ENCODE measurements around the gene ZFPM1.

ZFPM1 gene

DNA sequence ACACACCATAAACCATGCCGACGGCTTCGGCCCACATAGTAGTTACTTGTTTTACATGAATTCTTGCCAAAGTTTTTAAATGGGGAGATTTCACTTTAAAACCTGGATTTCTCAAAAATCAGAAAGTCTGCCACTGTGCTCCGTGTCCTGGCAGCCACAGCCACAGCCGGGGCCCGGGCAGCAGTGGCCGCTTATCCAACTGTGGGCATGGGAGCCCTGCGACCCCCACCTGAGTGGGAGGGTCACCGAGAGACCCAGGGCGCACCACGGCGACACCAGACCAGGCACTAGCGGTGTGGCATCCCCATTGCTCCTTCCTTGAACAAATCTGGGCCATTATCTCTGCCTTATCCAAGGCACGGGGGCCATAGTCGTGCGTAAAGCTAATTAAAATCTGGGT, 40.3 kb upstream of the ZFPM1 start:
- no peak overlapping the region for H3K4me3 Mint-ChIP-seq
- H3K9me3 Mint-ChIP-seq = no peaks in the 10 kb centered on the region
- peak overlapping the region in 1 of 3 experiments; percentile 76 for H3K27ac Mint-ChIP-seq
- TF ChIP-seq, protein P1, sequence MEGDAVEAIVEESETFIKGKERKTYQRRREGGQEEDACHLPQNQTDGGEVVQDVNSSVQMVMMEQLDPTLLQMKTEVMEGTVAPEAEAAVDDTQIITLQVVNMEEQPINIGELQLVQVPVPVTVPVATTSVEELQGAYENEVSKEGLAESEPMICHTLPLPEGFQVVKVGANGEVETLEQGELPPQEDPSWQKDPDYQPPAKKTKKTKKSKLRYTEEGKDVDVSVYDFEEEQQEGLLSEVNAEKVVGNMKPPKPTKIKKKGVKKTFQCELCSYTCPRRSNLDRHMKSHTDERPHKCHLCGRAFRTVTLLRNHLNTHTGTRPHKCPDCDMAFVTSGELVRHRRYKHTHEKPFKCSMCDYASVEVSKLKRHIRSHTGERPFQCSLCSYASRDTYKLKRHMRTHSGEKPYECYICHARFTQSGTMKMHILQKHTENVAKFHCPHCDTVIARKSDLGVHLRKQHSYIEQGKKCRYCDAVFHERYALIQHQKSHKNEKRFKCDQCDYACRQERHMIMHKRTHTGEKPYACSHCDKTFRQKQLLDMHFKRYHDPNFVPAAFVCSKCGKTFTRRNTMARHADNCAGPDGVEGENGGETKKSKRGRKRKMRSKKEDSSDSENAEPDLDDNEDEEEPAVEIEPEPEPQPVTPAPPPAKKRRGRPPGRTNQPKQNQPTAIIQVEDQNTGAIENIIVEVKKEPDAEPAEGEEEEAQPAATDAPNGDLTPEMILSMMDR (IDR thresholded peaks at IDR 0.05; ENCODE audit: unreplicated experiment in 3 of 3) = no peak
- peaks cover 16% of the 10 kb centered on the region for H3K4me1 Mint-ChIP-seq
- no peaks in the 10 kb centered on the region for H3K27me3 Mint-ChIP-seq (ENCODE audit: low read depth)
- H3K36me3 Mint-ChIP-seq (ENCODE audit: low read depth) = no peaks in the 10 kb centered on the region

DNA sequence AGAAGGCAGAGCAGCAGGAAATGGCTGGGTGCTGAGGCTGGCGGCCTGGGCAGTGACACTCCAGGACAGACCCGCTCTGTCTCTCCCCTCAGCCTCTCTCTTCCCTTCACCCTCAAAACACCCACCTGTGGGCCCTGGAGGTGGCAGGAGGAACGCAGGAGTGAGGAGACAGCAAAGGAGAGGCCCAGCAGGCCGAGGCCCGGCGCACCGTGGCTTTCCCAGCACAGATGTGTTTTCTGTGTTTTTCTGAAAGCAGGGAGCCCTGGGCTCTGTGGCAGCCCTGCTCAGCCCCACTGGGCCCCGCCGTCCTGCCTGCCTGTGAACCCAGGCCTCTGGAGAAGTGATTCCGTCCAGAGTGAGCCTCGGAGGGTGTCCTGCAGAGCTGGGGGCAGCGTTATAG, 39.8 kb upstream of the ZFPM1 start:
- TF ChIP-seq, protein P1 (IDR thresholded peaks at IDR 0.05; ENCODE audit: unreplicated experiment in 3 of 3) = no peak
- Mint-ChIP-seq H3K27me3 (ENCODE audit: low read depth) (no peaks in the 10 kb centered on the region), H3K27ac (no peak overlapping the region), H3K36me3 (ENCODE audit: low read depth) (no peaks in the 10 kb centered on the region), H3K4me3 (no peak overlapping the region), H3K4me1 (peaks cover 11% of the 10 kb centered on the region), H3K9me3 (no peaks in the 10 kb centered on the region)

DNA sequence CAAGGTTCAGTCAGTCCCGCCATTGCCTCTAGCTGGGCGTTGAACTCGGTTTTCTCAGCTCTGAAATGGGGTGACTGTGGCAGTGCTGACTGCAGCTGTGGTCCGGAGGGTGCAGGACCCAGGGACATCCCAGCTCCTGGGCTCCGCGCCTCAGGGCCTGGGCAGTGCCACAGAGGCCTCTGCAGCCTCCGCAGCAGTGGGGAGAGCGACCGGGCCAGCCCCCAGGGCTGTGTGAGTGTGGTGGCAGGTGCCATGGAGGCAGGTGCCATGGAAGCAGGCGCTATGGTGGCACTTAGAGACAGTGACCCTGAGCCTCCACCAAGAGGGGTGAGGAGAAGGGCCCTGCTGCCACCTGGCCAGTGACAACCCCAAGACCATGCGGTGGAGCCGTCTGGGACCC, 39.4 kb upstream of the ZFPM1 start:
- TF ChIP-seq, protein P1 (IDR thresholded peaks at IDR 0.05; ENCODE audit: unreplicated experiment in 3 of 3) = no peak
- Mint-ChIP-seq H3K4me3 (no peak overlapping the region), H3K27ac (no peak overlapping the region), H3K9me3 (no peaks in the 10 kb centered on the region), H3K4me1 (peaks cover 8% of the 10 kb centered on the region), H3K27me3 (ENCODE audit: low read depth) (no peaks in the 10 kb centered on the region), H3K36me3 (ENCODE audit: low read depth) (no peaks in the 10 kb centered on the region)

DNA sequence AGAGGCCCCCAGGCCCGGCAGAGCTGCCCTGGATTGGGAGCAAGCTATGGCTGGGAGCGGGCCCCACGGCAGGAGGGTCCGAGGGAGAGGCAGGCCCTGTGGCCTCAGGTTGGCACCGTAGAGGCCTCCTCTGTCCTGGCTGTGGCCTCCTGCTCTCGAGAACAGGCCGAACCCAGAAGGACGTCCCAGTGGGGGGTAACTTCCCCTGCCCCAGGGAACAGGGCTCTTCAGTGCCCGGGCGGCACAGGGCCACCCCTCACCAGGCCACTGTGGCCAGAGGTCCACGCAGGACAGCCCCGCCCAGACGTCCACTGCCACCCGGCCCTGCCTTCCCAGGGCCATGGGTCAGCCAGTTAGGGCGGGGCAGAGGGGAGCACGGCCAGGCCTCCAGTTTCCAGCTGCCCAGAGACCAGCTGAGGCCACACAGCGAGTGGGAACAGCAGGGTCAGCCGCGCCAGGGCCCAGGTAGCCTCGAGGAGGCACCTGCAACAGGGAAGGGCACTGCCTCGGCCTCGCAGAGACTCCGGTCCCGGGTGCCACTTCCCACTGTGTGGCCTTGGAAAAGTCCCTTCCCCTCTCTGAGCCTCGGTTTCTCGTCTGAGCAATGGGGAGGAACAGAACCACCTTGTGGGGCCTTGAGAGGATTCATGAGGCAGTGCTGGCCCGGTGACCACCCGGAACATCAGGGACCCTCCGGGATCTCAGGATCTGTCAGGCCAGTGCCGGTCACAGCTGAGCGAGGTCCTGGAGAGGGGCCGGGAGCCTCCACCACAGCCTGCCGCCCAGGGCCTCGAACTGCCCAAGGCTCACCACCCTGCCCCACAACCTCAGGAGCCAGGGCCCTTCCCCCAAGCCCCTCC, 38.3 kb upstream of the ZFPM1 start:
- TF ChIP-seq, protein P1 (IDR thresholded peaks at IDR 0.05; ENCODE audit: unreplicated experiment in 3 of 3) = no peak
- Mint-ChIP-seq H3K4me3 (no peak overlapping the region), H3K27me3 (ENCODE audit: low read depth) (no peaks in the 10 kb centered on the region), H3K36me3 (ENCODE audit: low read depth) (no peaks in the 10 kb centered on the region), H3K9me3 (no peaks in the 10 kb centered on the region), H3K4me1 (no peaks in the 10 kb centered on the region), H3K27ac (no peak overlapping the region)

DNA sequence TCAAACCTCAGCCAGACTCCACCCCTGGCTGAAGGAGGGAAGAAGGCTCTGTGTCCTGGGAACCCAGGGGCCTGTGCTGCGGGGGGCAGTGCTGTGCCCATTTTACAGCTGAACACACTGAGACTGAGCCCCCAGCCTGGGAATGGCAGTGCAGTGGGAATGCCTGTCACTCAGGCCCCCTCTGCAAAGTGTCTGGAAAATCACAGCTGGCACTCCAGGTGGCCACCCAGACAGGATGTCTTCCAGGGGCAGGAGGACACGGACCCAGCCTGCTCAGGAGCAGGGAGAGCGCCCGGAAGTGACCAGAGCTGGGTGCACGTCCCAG, 37.7 kb upstream of the ZFPM1 start:
- Mint-ChIP-seq H3K4me1 (no peaks in the 10 kb centered on the region), H3K4me3 (no peak overlapping the region), H3K27ac (no peak overlapping the region), H3K27me3 (ENCODE audit: low read depth) (no peaks in the 10 kb centered on the region), H3K9me3 (no peaks in the 10 kb centered on the region), H3K36me3 (ENCODE audit: low read depth) (no peaks in the 10 kb centered on the region)
- TF ChIP-seq, protein P1 (IDR thresholded peaks at IDR 0.05; ENCODE audit: unreplicated experiment in 3 of 3) = no peak

DNA sequence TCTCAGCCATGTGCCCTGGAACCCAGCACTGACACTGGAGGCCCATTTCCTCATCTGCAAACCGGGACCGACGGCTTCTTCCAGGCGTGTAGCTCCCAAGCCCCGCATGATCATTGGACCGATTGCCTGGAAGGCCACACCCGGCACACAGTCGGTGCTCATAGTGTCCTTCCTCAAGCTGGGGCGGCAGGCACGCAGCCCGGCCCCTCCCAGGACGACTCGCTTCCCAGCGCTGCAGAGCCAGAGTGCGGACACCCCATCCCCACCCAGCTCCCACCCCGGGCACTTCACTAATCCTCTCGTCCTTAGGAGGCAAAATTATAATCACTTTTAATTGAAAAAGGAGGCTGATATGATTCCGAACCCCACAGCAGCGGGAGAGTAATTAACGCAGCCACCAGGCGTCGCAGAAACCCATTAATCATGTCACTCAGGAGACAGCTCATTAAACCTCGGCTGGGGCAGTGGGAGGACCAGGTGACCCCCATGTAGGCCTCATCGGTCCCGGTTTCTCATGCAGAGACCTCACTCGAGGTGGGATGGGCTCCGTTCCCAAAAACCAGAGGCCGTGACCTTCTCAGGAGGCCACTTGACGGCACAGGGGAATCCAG, 37.3 kb upstream of the ZFPM1 start:
- no peaks in the 10 kb centered on the region for H3K36me3 Mint-ChIP-seq (ENCODE audit: low read depth)
- no peaks in the 10 kb centered on the region for H3K9me3 Mint-ChIP-seq
- H3K4me1 Mint-ChIP-seq = no peaks in the 10 kb centered on the region
- TF ChIP-seq, protein P1 (IDR thresholded peaks at IDR 0.05; ENCODE audit: unreplicated experiment in 3 of 3) = peak in 1 of 3 experiments; percentile 17
- peak overlapping the region in 2 of 3 experiments; percentile 64 to 76 for H3K27ac Mint-ChIP-seq
- no peak overlapping the region for H3K4me3 Mint-ChIP-seq
- H3K27me3 Mint-ChIP-seq (ENCODE audit: low read depth) = no peaks in the 10 kb centered on the region
